Activated T-helper 1 cell treated with anti-CD3 and anti-CD28 coated beads, Interleukin-12 subunit alpha, Interleukin-12 subunit beta, Interleukin-2, Interleukin-4 antibody, amounts not matched to agents 30 ng/mL and 10 ng/mL and 1 ng/mL, durations not matched to agents 14 hours and 24 hours and 36 hours (primary cell): ENCODE measurements around the gene ST6GAL2. TPM values are rescaled to one million over a fixed set of nuclear protein-coding genes. Genes with fewer than 3 reads are reported as not detected.

Experiments
- DNase-seq: peaks from one replicate; pipeline ENCODE4 v3.0.0; 2021; ENCODE audit warnings: low spot score
- H3K27ac Mint-ChIP-seq: one replicate; pipeline ENCODE4 v1.8.0; 2021; ENCODE audit warnings: mild to moderate bottlenecking, mixed read lengths
- H3K27me3 Mint-ChIP-seq: one replicate; pipeline ENCODE4 v1.8.0; 2022; ENCODE audit warnings: mild to moderate bottlenecking, moderate library complexity, mixed read lengths; ENCODE audit not compliant: insufficient read depth
- H3K36me3 Mint-ChIP-seq: one replicate; pipeline ENCODE4 v1.8.0; 2021; ENCODE audit warnings: low read depth, mixed read lengths
- H3K4me1 Mint-ChIP-seq: one replicate; pipeline ENCODE4 v1.8.0; 2021; ENCODE audit warnings: low read depth, mixed read lengths
- H3K4me3 Mint-ChIP-seq: one replicate; pipeline ENCODE4 v1.8.0; 2021; ENCODE audit warnings: mild to moderate bottlenecking, moderate library complexity, mixed read lengths
- H3K9me3 Mint-ChIP-seq: one replicate; pipeline ENCODE4 v1.8.0; 2021; ENCODE audit warnings: mixed read lengths
- intact Hi-C: fragments of 100-400 bp; cut with micrococcal nuclease; formaldehyde crosslinking; loops from one replicate; pipeline ENCODE4 v1.15.1; 2024
- total RNA-seq: library from RNA; stranded (reverse); gene quantifications from 2 replicates; pipeline ENCODE4 v1.2.3, GENCODE V29; 2022

The ST6GAL2 gene
- total RNA-seq, 1 donor from 2014 or later: not detected

DNA sequence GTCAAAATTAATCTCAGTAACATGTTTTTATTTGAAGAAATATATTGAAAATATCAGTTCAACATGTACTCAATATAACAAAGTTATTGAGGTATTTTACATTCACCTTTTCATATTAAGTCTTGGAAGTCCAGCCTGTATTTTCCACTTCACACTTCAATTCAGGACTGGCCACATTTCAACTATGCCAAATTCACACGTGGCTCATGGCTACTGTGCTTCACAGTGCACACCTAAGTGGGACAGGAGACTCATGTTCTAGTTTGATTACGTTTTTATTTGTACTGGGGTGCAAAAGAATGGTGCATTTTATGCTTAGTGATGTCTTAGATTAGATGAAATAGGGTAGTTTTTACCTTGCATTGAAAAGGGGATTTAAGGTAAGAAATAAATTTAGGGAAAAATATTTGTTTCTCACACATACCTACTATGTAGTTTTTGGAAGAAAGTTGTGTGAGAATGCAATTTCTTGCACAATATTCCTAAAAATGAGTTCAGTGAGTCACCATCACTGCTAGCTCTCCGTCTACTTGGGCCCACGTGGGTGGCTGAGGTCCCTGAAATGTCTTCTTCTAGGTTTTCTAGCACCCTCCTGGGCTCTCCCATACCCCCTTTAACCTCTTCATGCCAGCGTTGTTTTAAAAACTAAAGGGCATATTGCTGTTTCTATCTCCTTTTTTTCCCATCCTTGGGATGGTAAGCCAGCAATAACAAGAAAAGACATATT is 87.0 kb downstream of the ST6GAL2 start:
- DNase-seq: no peak
- H3K9me3 Mint-ChIP-seq: no peaks in the 10 kb centered on the region
- no peak overlapping the region for H3K4me3 Mint-ChIP-seq
- H3K27ac Mint-ChIP-seq: no peak overlapping the region
- H3K4me1 Mint-ChIP-seq: no peaks in the 10 kb centered on the region
- intact Hi-C loops: no loop called here
- H3K36me3 Mint-ChIP-seq: no peaks in the 10 kb centered on the region
- H3K27me3 Mint-ChIP-seq: no peaks in the 10 kb centered on the region

DNA sequence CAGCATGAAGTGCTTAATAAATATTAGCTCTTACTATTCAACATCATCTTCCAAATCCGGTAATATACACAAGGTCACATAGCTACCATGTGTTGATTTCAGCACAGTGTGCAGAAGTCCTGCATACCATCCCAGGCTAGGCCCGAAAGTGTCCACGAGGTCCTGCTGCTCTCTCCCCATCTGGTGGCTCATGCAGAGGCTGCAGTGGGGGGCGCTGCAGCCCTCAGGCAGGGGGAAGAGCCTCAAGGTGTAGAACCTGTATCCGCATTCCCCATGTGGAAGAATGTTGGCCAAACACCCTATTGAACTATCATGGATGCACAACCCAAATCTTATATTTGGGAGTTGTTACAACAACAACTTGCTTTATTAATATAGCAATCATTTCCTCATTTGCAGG is 88.5 kb downstream of the ST6GAL2 start:
- Mint-ChIP-seq H3K4me3 (no peak overlapping the region), H3K27ac (no peak overlapping the region), H3K9me3 (no peaks in the 10 kb centered on the region), H3K4me1 (no peaks in the 10 kb centered on the region), H3K27me3 (no peaks in the 10 kb centered on the region), H3K36me3 (no peaks in the 10 kb centered on the region)
- intact Hi-C loops: no loop called here
- no peak for DNase-seq

DNA sequence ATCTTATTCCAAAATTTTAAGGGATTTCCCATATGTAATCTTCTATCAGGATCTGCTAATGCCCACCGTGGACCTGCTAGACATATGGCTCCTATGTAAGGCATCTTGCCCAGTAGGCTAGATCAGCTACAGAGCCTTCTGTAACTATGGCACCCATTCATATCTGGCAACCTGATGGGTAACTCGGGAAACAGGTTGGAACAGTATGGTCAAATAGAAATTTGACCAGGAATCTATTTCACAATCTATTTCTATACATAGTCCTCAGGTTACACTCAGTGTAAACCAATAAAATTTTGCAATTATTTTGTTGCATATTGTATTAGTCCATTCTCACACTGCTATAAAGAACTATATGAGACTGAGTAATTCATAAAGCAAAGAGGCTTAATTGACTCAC is 93.3 kb downstream of the ST6GAL2 start:
- no peaks in the 10 kb centered on the region for H3K9me3 Mint-ChIP-seq
- no peak overlapping the region for H3K27ac Mint-ChIP-seq
- H3K4me3 Mint-ChIP-seq: no peak overlapping the region
- H3K4me1 Mint-ChIP-seq: no peaks in the 10 kb centered on the region
- no peak for DNase-seq
- no peaks in the 10 kb centered on the region for H3K36me3 Mint-ChIP-seq
- no peaks in the 10 kb centered on the region for H3K27me3 Mint-ChIP-seq
- intact Hi-C loops: no loop called here

DNA sequence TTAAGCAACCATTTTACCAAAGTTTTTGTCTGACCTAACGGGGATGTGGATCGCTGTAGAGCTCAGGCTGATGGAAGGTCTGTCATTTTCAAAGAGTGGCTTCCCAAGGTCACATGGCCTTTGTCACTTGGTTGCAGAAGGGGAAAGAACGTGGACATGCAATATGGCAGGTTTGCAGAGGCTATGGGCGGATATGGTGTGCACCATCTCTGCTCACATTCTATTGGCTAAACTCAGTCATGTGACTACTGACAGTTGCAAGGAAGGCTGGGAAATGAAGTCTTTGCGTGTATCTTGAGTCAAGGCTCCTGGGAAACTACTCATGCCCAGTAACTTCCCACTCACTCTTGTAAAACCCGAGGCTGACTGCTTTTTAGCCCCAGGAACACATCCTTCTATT is 96.8 kb downstream of the ST6GAL2 start:
- no peaks in the 10 kb centered on the region for H3K36me3 Mint-ChIP-seq
- no peaks in the 10 kb centered on the region for H3K4me1 Mint-ChIP-seq
- H3K27me3 Mint-ChIP-seq: no peaks in the 10 kb centered on the region
- no peak overlapping the region for H3K4me3 Mint-ChIP-seq
- intact Hi-C loops: no loop called here
- no peak overlapping the region for H3K27ac Mint-ChIP-seq
- DNase-seq: no peak
- H3K9me3 Mint-ChIP-seq: no peaks in the 10 kb centered on the region

DNA sequence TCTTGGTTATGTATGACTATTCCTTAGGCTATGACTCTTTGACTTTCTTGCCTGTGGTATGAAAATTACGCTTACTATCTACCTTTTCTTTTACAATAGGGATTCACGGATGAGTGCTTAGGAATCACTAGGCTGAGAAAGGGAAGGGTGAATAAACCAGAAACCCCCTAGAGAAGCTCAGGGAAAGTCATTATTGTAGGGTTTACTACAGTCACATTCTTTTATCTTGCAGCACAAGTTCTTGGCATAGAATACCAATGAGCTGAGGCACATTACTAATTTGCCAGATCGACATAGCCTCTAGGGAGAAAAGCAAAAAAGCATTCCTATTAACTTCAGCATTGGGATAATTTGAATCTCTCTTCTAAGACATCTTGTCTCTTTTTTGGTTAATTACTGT is 103.3 kb downstream of the ST6GAL2 start:
- H3K36me3 Mint-ChIP-seq: no peaks in the 10 kb centered on the region

DNA sequence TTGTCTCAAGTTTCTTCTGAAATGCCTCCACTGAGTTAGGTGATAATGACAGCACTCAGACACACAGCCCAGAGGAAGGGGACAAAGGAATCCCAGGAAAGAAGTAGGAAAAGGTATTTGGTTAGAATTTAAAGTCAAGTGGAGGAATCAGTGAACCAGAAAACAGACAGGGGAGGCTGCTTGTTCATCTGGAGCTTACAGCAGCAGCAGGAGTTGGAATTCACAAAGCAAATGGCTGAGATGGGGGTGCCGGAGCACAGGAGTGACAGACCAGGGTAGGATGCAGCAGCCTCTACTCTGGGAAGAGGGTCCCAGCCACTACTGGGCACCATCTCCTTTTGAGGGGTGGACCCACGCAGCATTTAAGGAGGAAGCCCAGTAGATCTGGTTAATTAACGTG is 104.8 kb downstream of the ST6GAL2 start:
- Mint-ChIP-seq H3K27ac (no peak overlapping the region), H3K36me3 (no peaks in the 10 kb centered on the region), H3K4me3 (no peak overlapping the region), H3K27me3 (no peaks in the 10 kb centered on the region), H3K4me1 (no peaks in the 10 kb centered on the region), H3K9me3 (no peaks in the 10 kb centered on the region)
- no peak for DNase-seq
- intact Hi-C loops: no loop called here

More for the DNA sequence above, 103.3 kb downstream of the ST6GAL2 start:
- no peak for DNase-seq
- intact Hi-C loops: no loop called here
- Mint-ChIP-seq H3K4me1 (no peaks in the 10 kb centered on the region), H3K4me3 (no peak overlapping the region), H3K27me3 (no peaks in the 10 kb centered on the region), H3K9me3 (no peaks in the 10 kb centered on the region), H3K27ac (no peak overlapping the region)

DNA sequence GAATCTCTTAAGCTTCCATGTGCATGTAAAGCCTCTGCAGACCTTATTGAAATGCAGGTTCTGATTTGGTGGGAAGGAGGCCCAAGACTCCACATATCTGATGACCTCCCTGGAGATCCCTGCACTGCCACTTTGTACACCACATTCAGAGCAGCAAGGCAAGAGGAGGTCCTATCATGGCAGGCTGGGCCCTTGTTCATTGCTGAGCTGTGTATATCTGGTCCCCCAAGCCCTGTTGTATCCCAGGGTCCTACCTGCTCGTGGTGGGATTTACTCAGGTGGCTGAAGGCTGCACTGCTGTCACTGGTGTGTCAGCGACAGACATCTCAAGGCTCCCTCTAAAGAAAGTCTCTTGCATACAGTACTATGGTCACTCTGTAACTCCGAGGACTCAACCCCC is 114.2 kb downstream of the ST6GAL2 start:
- Mint-ChIP-seq H3K9me3 (no peaks in the 10 kb centered on the region), H3K27me3 (no peaks in the 10 kb centered on the region), H3K36me3 (no peaks in the 10 kb centered on the region), H3K27ac (no peak overlapping the region), H3K4me3 (no peak overlapping the region), H3K4me1 (no peaks in the 10 kb centered on the region)
- intact Hi-C loops: no loop called here
- no peak for DNase-seq

DNA sequence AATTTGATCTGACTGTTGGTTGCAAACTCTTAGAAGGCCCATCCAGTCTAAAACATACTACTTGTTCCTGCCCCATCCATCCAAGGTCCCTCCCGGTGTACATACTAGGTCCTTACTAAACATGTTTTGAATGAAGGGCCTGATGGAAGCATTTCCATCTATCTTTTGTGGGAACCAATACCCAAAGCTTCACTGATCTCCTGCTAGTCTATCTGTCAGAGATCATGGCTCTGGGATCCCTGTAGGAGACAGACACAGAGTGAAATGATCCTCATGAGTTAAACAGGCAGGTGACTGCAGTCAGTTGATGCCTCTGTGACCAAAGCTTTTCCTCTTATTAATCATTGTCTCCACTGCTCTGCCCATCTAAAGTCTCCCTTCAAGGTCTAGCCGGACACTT is 115.0 kb downstream of the ST6GAL2 start:
- H3K27me3 Mint-ChIP-seq: no peaks in the 10 kb centered on the region
- no peak for DNase-seq
- no peaks in the 10 kb centered on the region for H3K9me3 Mint-ChIP-seq
- intact Hi-C loops: no loop called here
- no peak overlapping the region for H3K4me3 Mint-ChIP-seq
- no peaks in the 10 kb centered on the region for H3K36me3 Mint-ChIP-seq
- no peaks in the 10 kb centered on the region for H3K4me1 Mint-ChIP-seq
- no peak overlapping the region for H3K27ac Mint-ChIP-seq

DNA sequence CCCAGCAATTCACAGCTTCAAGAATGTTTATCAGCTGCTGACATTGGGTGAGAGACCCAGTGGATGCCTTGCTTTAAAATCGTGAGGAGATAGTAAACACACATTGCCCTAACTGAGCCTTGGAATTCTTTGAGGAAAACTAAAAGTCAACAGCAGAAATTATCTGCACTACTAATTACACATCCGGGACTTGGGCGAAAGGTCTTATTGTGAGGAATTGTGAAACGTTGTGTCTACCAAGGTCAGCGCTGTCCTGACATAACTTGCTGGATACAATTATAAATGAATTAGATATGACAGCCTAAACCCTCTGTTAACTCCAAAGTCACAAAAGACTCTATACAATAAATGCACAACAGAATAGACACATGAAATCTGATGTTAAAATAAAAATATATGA is 121.4 kb downstream of the ST6GAL2 start:
- no peak for DNase-seq
- H3K36me3 Mint-ChIP-seq: no peaks in the 10 kb centered on the region
- no peak overlapping the region for H3K4me3 Mint-ChIP-seq
- no peak overlapping the region for H3K27ac Mint-ChIP-seq
- intact Hi-C loops: no loop called here
- H3K4me1 Mint-ChIP-seq: no peaks in the 10 kb centered on the region
- no peaks in the 10 kb centered on the region for H3K27me3 Mint-ChIP-seq
- no peaks in the 10 kb centered on the region for H3K9me3 Mint-ChIP-seq

DNA sequence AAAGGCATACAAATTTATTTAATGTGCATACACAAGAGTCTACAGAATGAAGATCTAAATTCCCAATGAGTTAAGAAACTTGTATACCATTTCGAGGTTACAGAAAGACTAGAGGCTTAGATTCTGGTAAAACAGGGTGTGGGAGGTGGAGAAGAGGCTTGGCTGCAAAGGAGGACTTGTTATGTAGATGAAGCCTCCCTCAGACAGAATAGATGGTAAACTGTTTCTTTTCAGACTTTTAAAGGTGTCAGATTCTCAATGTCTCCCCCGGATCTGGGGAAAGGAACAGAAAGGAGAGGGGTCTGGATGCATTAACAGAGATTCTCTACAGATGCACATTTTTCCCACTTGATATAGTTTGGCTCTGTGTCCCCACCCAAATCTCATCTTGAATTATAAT is 126.0 kb downstream of the ST6GAL2 start:
- no peak for DNase-seq
- no peaks in the 10 kb centered on the region for H3K36me3 Mint-ChIP-seq
- no peaks in the 10 kb centered on the region for H3K27me3 Mint-ChIP-seq
- intact Hi-C loops: no loop called here
- no peak overlapping the region for H3K27ac Mint-ChIP-seq
- H3K4me3 Mint-ChIP-seq: no peak overlapping the region
- no peaks in the 10 kb centered on the region for H3K9me3 Mint-ChIP-seq
- H3K4me1 Mint-ChIP-seq: no peaks in the 10 kb centered on the region

DNA sequence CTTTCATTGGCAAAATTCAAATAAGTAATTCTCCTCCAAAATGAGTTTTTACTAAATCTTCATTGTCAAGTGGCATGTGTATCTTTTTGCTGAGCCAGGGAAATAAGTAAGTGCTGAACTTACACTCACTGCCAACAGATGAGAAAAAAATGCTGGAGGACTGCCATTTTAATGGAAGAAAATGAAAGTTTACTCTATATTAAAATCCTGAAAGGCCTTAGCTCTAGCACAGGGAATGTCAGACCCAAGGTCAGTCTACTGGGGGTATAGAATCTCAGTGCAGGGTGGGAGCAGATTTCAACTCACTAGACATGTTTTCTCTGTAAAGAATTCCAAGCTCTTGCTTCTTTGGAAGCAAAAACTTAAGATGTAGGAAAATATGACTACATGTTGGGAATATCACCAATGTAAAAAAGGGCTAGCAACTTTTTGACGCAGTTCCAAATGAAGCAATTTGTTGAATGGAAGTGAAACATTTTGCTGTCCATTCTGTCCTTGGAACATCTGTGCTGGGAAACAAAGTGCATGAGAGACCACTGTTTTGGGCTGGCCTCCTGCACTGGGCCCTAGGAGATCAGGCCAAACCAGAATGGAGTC is 127.0 kb downstream of the ST6GAL2 start:
- Mint-ChIP-seq H3K4me3 (no peak overlapping the region), H3K27ac (no peak overlapping the region), H3K27me3 (no peaks in the 10 kb centered on the region), H3K36me3 (no peaks in the 10 kb centered on the region), H3K4me1 (no peaks in the 10 kb centered on the region), H3K9me3 (no peaks in the 10 kb centered on the region)
- intact Hi-C loops: no loop called here
- no peak for DNase-seq
